ENCODE data around the gene AGAP1. TPM values are rescaled to one million over a fixed set of nuclear protein-coding genes. Genes with fewer than 3 reads are reported as not detected.

AGAP1 gene
- total RNA-seq, 3 donors from 2014 or later (not counting 1 experiment from before 2014, with no cell fraction given): 42.0 to 56.4 (median 45.7) TPM

GRCh38 chr2:235672720-235673119 lies 178.9 kb downstream of the AGAP1 start:
- intact Hi-C loops (cut with micrococcal nuclease): no loop called here

DNA sequence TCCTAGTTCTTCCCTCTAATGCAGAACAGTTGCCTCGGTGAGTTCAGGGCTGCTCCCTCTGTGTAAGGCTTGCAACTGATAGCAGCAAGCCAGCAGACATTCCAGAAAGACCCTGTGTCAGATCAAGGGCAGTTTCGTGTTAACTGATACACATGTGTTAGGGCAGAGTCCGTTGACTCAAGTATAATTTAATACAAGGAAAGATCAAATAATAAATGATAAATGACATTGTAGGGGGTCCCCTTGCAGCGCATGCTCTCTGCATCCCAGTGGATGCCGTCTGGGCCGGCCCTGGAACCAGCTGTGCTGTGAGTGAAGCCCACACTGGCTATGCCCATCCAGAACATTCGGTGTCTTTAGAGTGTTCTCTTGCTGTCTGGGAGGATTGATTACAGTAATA lies 180.3 kb downstream of the AGAP1 start:
- no peaks in the 10 kb centered on the region for H3K36me3 Mint-ChIP-seq
- intact Hi-C loops (cut with micrococcal nuclease): no loop called here
- no peak overlapping the region for H3K27ac ChIP-seq (ENCODE audit: low read length)
- peaks cover 46 to 49% of the 10 kb centered on the region in 2 donors for H3K4me1 Mint-ChIP-seq
- 87% methylated on average over 7 of the region's 7 CpGs for WGBS (ENCODE audit: insufficient coverage)
- no peaks in the 10 kb centered on the region for H3K36me3 ChIP-seq (ENCODE audit: control insufficient read depth, insufficient read depth, low read length)
- peaks cover 12% of the 10 kb centered on the region for H3K4me1 ChIP-seq (ENCODE audit: control insufficient read depth, insufficient read depth, low read length)
- H3K27me3 Mint-ChIP-seq (ENCODE audit: low read depth in 2 of 2): peaks cover 0 to 7% of the 10 kb centered on the region in 2 donors
- H3K9me3 Mint-ChIP-seq: no peaks in the 10 kb centered on the region
- no peak overlapping the region for H3K4me3 ChIP-seq (ENCODE audit: low read length)
- no peaks in the 10 kb centered on the region for H3K9me3 ChIP-seq (ENCODE audit: control insufficient read depth, insufficient read depth, low read length)
- no peak for ATAC-seq
- peaks cover under 1% of the 10 kb centered on the region for H3K27me3 ChIP-seq (ENCODE audit: control insufficient read depth, insufficient read depth, low read length)
- no peak overlapping the region for H3K4me3 Mint-ChIP-seq
- H3K27ac Mint-ChIP-seq: no peak overlapping the region
- TF ChIP-seq, protein P1, sequence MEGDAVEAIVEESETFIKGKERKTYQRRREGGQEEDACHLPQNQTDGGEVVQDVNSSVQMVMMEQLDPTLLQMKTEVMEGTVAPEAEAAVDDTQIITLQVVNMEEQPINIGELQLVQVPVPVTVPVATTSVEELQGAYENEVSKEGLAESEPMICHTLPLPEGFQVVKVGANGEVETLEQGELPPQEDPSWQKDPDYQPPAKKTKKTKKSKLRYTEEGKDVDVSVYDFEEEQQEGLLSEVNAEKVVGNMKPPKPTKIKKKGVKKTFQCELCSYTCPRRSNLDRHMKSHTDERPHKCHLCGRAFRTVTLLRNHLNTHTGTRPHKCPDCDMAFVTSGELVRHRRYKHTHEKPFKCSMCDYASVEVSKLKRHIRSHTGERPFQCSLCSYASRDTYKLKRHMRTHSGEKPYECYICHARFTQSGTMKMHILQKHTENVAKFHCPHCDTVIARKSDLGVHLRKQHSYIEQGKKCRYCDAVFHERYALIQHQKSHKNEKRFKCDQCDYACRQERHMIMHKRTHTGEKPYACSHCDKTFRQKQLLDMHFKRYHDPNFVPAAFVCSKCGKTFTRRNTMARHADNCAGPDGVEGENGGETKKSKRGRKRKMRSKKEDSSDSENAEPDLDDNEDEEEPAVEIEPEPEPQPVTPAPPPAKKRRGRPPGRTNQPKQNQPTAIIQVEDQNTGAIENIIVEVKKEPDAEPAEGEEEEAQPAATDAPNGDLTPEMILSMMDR (IDR thresholded peaks at IDR 0.05): no peak
- DNase-seq: no peak

More at GRCh38 chr2:235672720-235673119, 178.9 kb downstream of the AGAP1 start:
- 90% methylated on average over 3 of the region's 3 CpGs for WGBS (ENCODE audit: insufficient coverage)
- H3K36me3 ChIP-seq (ENCODE audit: control insufficient read depth, insufficient read depth, low read length): no peaks in the 10 kb centered on the region
- DNase-seq (no peak), ATAC-seq (no peak)
- H3K27ac ChIP-seq (ENCODE audit: low read length): no peak overlapping the region
- peaks cover 40 to 50% of the 10 kb centered on the region in 2 donors for H3K4me1 Mint-ChIP-seq
- H3K9me3 Mint-ChIP-seq: no peaks in the 10 kb centered on the region
- peaks cover 5% of the 10 kb centered on the region for H3K27me3 ChIP-seq (ENCODE audit: control insufficient read depth, insufficient read depth, low read length)
- peak overlapping the region in 1 of 2 donors; percentile 47 for H3K27ac Mint-ChIP-seq
- no peaks in the 10 kb centered on the region for H3K36me3 Mint-ChIP-seq
- TF ChIP-seq, protein P1 (IDR thresholded peaks at IDR 0.05): no peak
- H3K9me3 ChIP-seq (ENCODE audit: control insufficient read depth, insufficient read depth, low read length): no peaks in the 10 kb centered on the region
- H3K4me3 ChIP-seq (ENCODE audit: low read length): no peak overlapping the region
- peaks cover 0 to 3% of the 10 kb centered on the region in 2 donors for H3K27me3 Mint-ChIP-seq (ENCODE audit: low read depth in 2 of 2)
- peaks cover 15% of the 10 kb centered on the region for H3K4me1 ChIP-seq (ENCODE audit: control insufficient read depth, insufficient read depth, low read length)
- H3K4me3 Mint-ChIP-seq: peak overlapping the region; percentile 92

DNA sequence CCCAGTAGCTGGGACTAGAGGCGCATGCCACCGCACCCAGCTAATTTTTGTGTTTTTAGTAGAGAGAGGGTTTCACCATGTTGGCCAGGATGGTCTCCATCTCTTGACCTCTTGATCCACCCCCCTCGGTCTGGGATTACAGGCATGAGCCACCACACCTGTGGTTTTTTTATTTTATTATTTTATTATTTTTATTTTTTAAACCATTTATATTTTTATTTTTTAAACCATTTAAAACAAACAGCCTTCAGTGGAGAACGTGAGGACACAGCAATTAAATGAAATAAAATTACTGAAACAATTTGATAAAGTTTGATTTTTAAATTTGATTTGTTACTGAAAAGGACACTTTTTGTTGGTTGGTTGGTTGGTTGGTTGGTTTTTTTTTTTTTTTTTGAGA lies 181.0 kb downstream of the AGAP1 start:
- H3K4me1 Mint-ChIP-seq: peaks cover 52 to 56% of the 10 kb centered on the region in 2 donors
- H3K27me3 Mint-ChIP-seq (ENCODE audit: low read depth in 2 of 2): peaks cover 0 to 7% of the 10 kb centered on the region in 2 donors
- Histone ChIP-seq H3K27ac (ENCODE audit: low read length) (no peak overlapping the region), H3K4me1 (ENCODE audit: control insufficient read depth, insufficient read depth, low read length) (peaks cover 11% of the 10 kb centered on the region), H3K27me3 (ENCODE audit: control insufficient read depth, insufficient read depth, low read length) (no peaks in the 10 kb centered on the region), H3K9me3 (ENCODE audit: control insufficient read depth, insufficient read depth, low read length) (no peaks in the 10 kb centered on the region), H3K36me3 (ENCODE audit: control insufficient read depth, insufficient read depth, low read length) (no peaks in the 10 kb centered on the region), H3K4me3 (ENCODE audit: low read length) (no peak overlapping the region)
- H3K4me3 Mint-ChIP-seq: no peak overlapping the region
- H3K9me3 Mint-ChIP-seq: no peaks in the 10 kb centered on the region
- H3K36me3 Mint-ChIP-seq: no peaks in the 10 kb centered on the region
- TF ChIP-seq, protein P1 (IDR thresholded peaks at IDR 0.05): no peak
- WGBS (ENCODE audit: insufficient coverage): 75% methylated on average over 1 of the region's 4 CpGs
- intact Hi-C loops (cut with micrococcal nuclease): no loop called here
- no peak for DNase-seq
- no peak for ATAC-seq
- H3K27ac Mint-ChIP-seq: no peak overlapping the region

Measured in natural killer cell (primary cell).